Mucosa of rectum (tissue), 2 donors: ENCODE data around the gene MED16.
"Not testable (repeated sequence)": the region's sequence is repeated elsewhere in the genome, so short reads cannot be mapped to it uniquely, and the experiment has no call there.

Source experiments
- H3K27ac ChIP-seq, 2 donors: one replicate each; pipeline ENCODE4 v1.7.0; 2013; ENCODE audit warnings: inconsistent platforms in 2 of 2, low read depth in 2 of 2, low read length in 2 of 2
- H3K27me3 ChIP-seq, 2 donors: one replicate each; pipeline ENCODE4 v1.7.0; 2013; ENCODE audit warnings: low read length in 2 of 2; ENCODE audit not compliant: control insufficient read depth in 2 of 2, insufficient read depth in 2 of 2
- H3K36me3 ChIP-seq, 2 donors: one replicate each; pipeline ENCODE4 v1.7.0; 2013; ENCODE audit warnings: low read length in 2 of 2; ENCODE audit not compliant: control insufficient read depth in 2 of 2, insufficient read depth in 2 of 2
- H3K4me1 ChIP-seq, 2 donors: one replicate each; pipeline ENCODE4 v1.7.0; 2013; ENCODE audit warnings: low read length in 2 of 2, mild to moderate bottlenecking in 1 of 2; ENCODE audit not compliant: control insufficient read depth in 2 of 2, insufficient read depth in 2 of 2
- H3K4me3 ChIP-seq, 2 donors: one replicate each; pipeline ENCODE4 v1.7.0; 2013; ENCODE audit warnings: low read length in 2 of 2
- H3K9ac ChIP-seq, 2 donors: one replicate each; pipeline ENCODE4 v1.7.0; 2013; ENCODE audit warnings: low read length in 2 of 2, low read depth in 1 of 2, mild to moderate bottlenecking in 1 of 2
- H3K9me3 ChIP-seq, 2 donors: one replicate each; pipeline ENCODE4 v1.7.0; 2013; ENCODE audit warnings: low read length in 2 of 2; ENCODE audit not compliant: control insufficient read depth in 2 of 2
- donor health status: healthy.
- donor health status: Normal muscosa, but diverticular disease.

The MED16 gene

GRCh38 chr19:852136-853013 is 40.6 kb downstream of the MED16 start, which contains the start of gene ELANE:
TSS of gene ELANE (plus strand) at chr19:852303. CDS start at chr19:852329, 26 bp downstream.
- no peak within 1 kb of the TSS for H3K4me3 ChIP-seq
- H3K27me3 ChIP-seq = peaks cover 5 to 16% of the 10 kb centered on the region in 2 donors

GRCh38 chr19:850979-851335 is 42.0 kb downstream of the MED16 start:
- peaks cover 11 to 26% of the 10 kb centered on the region in 2 donors for H3K27me3 ChIP-seq
- H3K9ac ChIP-seq = no peak overlapping the region
- peaks cover 0 to 5% of the 10 kb centered on the region in 2 donors for H3K4me1 ChIP-seq
- H3K36me3 ChIP-seq = no peaks in the 10 kb centered on the region
- peak overlapping the region; percentile 68 to 78 for H3K27ac ChIP-seq
- H3K4me3 ChIP-seq = no peak overlapping the region
- no peaks in the 10 kb centered on the region for H3K9me3 ChIP-seq

More at GRCh38 chr19:852136-853013, 40.6 kb downstream of the MED16 start, which contains the start of gene ELANE:
- Histone ChIP-seq H3K9me3 (no peaks in the 10 kb centered on the region), H3K4me1 (peaks cover 0 to 5% of the 10 kb centered on the region in 2 donors), H3K27ac (peak within 1 kb of the TSS; percentile 68 to 78), H3K36me3 (no peaks in the 10 kb centered on the region), H3K9ac (no peak within 1 kb of the TSS)

GRCh38 chr19:850221-850978 is 42.6 kb downstream of the MED16 start:
- Histone ChIP-seq H3K36me3 (no peaks in the 10 kb centered on the region), H3K27me3 (peaks cover 15 to 27% of the 10 kb centered on the region in 2 donors), H3K9me3 (no peaks in the 10 kb centered on the region), H3K4me3 (no peak overlapping the region), H3K27ac (peak overlapping the region; percentile 68 to 78), H3K4me1 (peaks cover 0 to 5% of the 10 kb centered on the region in 2 donors), H3K9ac (no peak overlapping the region)

- not testable (repeated sequence) for H3K27ac ChIP-seq, H3K9ac ChIP-seq, H3K9me3 ChIP-seq, H3K36me3 ChIP-seq, H3K4me3 ChIP-seq, H3K4me1 ChIP-seq
- peaks cover 15 to 31% of the 10 kb centered on the region in 2 donors for H3K27me3 ChIP-seq
Observed at GRCh38 chr19:849195-849594, 43.8 kb downstream of the MED16 start.

GRCh38 chr19:848386-848921 is 44.5 kb downstream of the MED16 start:
- Histone ChIP-seq H3K4me3 (no peak overlapping the region), H3K4me1 (peaks cover 3 to 8% of the 10 kb centered on the region in 2 donors), H3K27me3 (peaks cover 18 to 35% of the 10 kb centered on the region in 2 donors), H3K9ac (no peak overlapping the region), H3K27ac (no peak overlapping the region), H3K9me3 (no peaks in the 10 kb centered on the region), H3K36me3 (no peaks in the 10 kb centered on the region)

GRCh38 chr19:845707-846521 is 47.1 kb downstream of the MED16 start:
- Histone ChIP-seq H3K9ac (no peak overlapping the region), H3K27ac (no peak overlapping the region), H3K4me1 (peaks cover 6 to 7% of the 10 kb centered on the region in 2 donors), H3K4me3 (no peak overlapping the region), H3K9me3 (no peaks in the 10 kb centered on the region), H3K36me3 (no peaks in the 10 kb centered on the region), H3K27me3 (peaks cover 22 to 42% of the 10 kb centered on the region in 2 donors)

- H3K4me3 ChIP-seq = no peak overlapping the region
- no peak overlapping the region for H3K27ac ChIP-seq
- no peaks in the 10 kb centered on the region for H3K9me3 ChIP-seq
- peaks cover 3 to 6% of the 10 kb centered on the region in 2 donors for H3K4me1 ChIP-seq
- peaks cover 25 to 42% of the 10 kb centered on the region in 2 donors for H3K27me3 ChIP-seq
- no peaks in the 10 kb centered on the region for H3K36me3 ChIP-seq
- H3K9ac ChIP-seq = no peak overlapping the region
Observed at GRCh38 chr19:844546-844971, 48.4 kb downstream of the MED16 start.

GRCh38 chr19:843836-844545 is 49.0 kb downstream of the MED16 start:
- no peak overlapping the region for H3K4me3 ChIP-seq

GRCh38 chr19:843180-843835 is 49.7 kb downstream of the MED16 start:
- Histone ChIP-seq H3K9me3 (no peaks in the 10 kb centered on the region), H3K9ac (no peak overlapping the region), H3K27me3 (peaks cover 23 to 40% of the 10 kb centered on the region in 2 donors), H3K4me3 (no peak overlapping the region), H3K4me1 (peaks cover 3 to 6% of the 10 kb centered on the region in 2 donors), H3K27ac (no peak overlapping the region), H3K36me3 (no peaks in the 10 kb centered on the region)

More at GRCh38 chr19:843836-844545, 49.0 kb downstream of the MED16 start:
- Histone ChIP-seq H3K9ac (no peak overlapping the region), H3K27me3 (peaks cover 25 to 42% of the 10 kb centered on the region in 2 donors), H3K36me3 (no peaks in the 10 kb centered on the region), H3K4me1 (peaks cover 3 to 6% of the 10 kb centered on the region in 2 donors), H3K9me3 (no peaks in the 10 kb centered on the region), H3K27ac (no peak overlapping the region)
